Keratinocyte (primary cell): ENCODE results near the gene PCDH15. TPM values are rescaled to one million over a fixed set of nuclear protein-coding genes. Genes with fewer than 3 reads are reported as not detected.

Source experiments
- DNase-seq: peaks from one replicate; pipeline ENCODE4 v3.0.0-alpha.2; 2011; ENCODE audit warnings: low read depth, missing footprints, low spot score
- FAIRE-seq: peaks from 2 replicates; lab custom pipeline; 2011; peaks lifted over from hg19 to GRCh38; lab: Jason Lieb, UNC
- H2AFZ ChIP-seq: 2 replicates; pipeline ENCODE4 v1.6.0; 2012; ENCODE audit warnings: low read length, control low read depth, inconsistent platforms; ENCODE audit not compliant: control insufficient read depth
- H3K27ac ChIP-seq: 2 replicates; pipeline ENCODE4 v1.5.1; 2011; ENCODE audit warnings: low read length; ENCODE audit not compliant: control insufficient read depth, insufficient read depth
- H3K27me3 ChIP-seq: 3 replicates; pipeline ENCODE4 v1.6.0; 2011; ENCODE audit warnings: low read length; ENCODE audit not compliant: control insufficient read depth, insufficient read depth; ENCODE audit errors: extremely low read depth
- H3K36me3 ChIP-seq, 2 experiments: 2 replicates in 1 of 2; 3 replicates in 1 of 2; pipeline ENCODE4 v1.5.1; 2011; ENCODE audit warnings: low read length in 2 of 2, mild to moderate bottlenecking in 1 of 2; ENCODE audit not compliant: control insufficient read depth in 2 of 2, insufficient read depth in 2 of 2; ENCODE audit errors: extremely low read depth in 1 of 2
- H3K4me1 ChIP-seq: 3 replicates; pipeline ENCODE4 v1.5.1; 2011; ENCODE audit warnings: low read length; ENCODE audit not compliant: control insufficient read depth, insufficient read depth; ENCODE audit errors: extremely low read depth
- H3K4me2 ChIP-seq: 3 replicates; pipeline ENCODE4 v1.6.0; 2011; ENCODE audit warnings: low read depth, low read length; ENCODE audit not compliant: control insufficient read depth, insufficient read depth; ENCODE audit errors: extremely low read depth
- H3K4me3 ChIP-seq, 3 experiments: fragments of 200-600 bp in 1 of 3; sonication (generic) in 1 of 3; 2 replicates in 2 of 3; 3 replicates in 1 of 3; pipeline ENCODE4 v1.5.1; 2011 to 2016; ENCODE audit warnings: low read length in 3 of 3, mild to moderate bottlenecking in 3 of 3, control low read depth in 2 of 3, inconsistent platforms in 1 of 3, low read depth in 1 of 3, mixed read lengths in 1 of 3, mixed run types in 1 of 3, moderate library complexity in 1 of 3; ENCODE audit not compliant: control insufficient read depth in 2 of 3, insufficient read depth in 2 of 3; ENCODE audit errors: extremely low read depth in 1 of 3
- H3K79me2 ChIP-seq: 2 replicates; pipeline ENCODE4 v1.6.0; 2012; ENCODE audit warnings: low read length; ENCODE audit not compliant: control insufficient read depth, insufficient read depth
- H3K9ac ChIP-seq: 3 replicates; pipeline ENCODE4 v1.6.0; 2011; ENCODE audit warnings: low read length; ENCODE audit not compliant: control insufficient read depth, insufficient read depth; ENCODE audit errors: extremely low read depth
- H3K9me1 ChIP-seq: 3 replicates; pipeline ENCODE4 v1.6.0; 2011; ENCODE audit warnings: low read length; ENCODE audit not compliant: control insufficient read depth, insufficient read depth; ENCODE audit errors: extremely low read depth
- H3K9me3 ChIP-seq: 2 replicates; pipeline ENCODE4 v1.5.1; 2012; ENCODE audit warnings: low read depth, low read length; ENCODE audit not compliant: control insufficient read depth
- H4K20me1 ChIP-seq: 3 replicates; pipeline ENCODE4 v1.6.0; 2011; ENCODE audit warnings: low read length; ENCODE audit not compliant: control insufficient read depth, insufficient read depth; ENCODE audit errors: extremely low read depth
- EZH2 ChIP-seq: IDR thresholded peaks from one replicate; pipeline ENCODE4 v1.6.1; 2012; ENCODE audit warnings: inconsistent platforms, mild to moderate bottlenecking, low read length, moderate library complexity
- dilution Hi-C: fragments of 300-500 bp; cut with MboI; formaldehyde crosslinking; loops from one replicate; pipeline ENCODE4 v1.7.0; 2020; ENCODE audit warnings: low sequenced_read_pairs; ENCODE audit not compliant: extremely low pct_ligation_motif_present
- polyA plus RNA-seq, 5 experiments: library from polyadenylated mRNA; depleted of rRNA in 3 of 5; stranded (reverse) in 3 of 5; stranded (forward) in 1 of 5; unstranded in 1 of 5; fragments of >200 nt; gene quantifications; 1 replicate in 1 of 5; 2 replicates in 3 of 5; 3 replicates in 1 of 5; pipeline versions ENCODE4 v1.2.1 to v1.2.3, GENCODE V29; 2011 to 2012; ENCODE audit warnings: missing spikeins in 2 of 5, low read depth in 1 of 5, low replicate concordance in 1 of 5
- TF ChIP-seq, protein P1 (sequence below), 3 experiments: IDR thresholded peaks in 1 of 3; conservative IDR thresholded peaks in 1 of 3; optimal IDR thresholded peaks in 1 of 3; 2 replicates in 2 of 3; 3 replicates in 1 of 3; pipeline versions ENCODE3 to v1.5.1; 2011; ENCODE audit warnings: low read length in 3 of 3, mild to moderate bottlenecking in 3 of 3, moderate library complexity in 2 of 3, control low read depth in 1 of 3, inconsistent platforms in 1 of 3; ENCODE audit not compliant: insufficient read depth in 2 of 3; ENCODE audit errors: extremely low read depth in 1 of 3

Gene PCDH15
- polyA plus RNA-seq, 1 donor (not counting 4 experiments of a cell fraction or from before 2014, with no cell fraction given), result not detected

DNA sequence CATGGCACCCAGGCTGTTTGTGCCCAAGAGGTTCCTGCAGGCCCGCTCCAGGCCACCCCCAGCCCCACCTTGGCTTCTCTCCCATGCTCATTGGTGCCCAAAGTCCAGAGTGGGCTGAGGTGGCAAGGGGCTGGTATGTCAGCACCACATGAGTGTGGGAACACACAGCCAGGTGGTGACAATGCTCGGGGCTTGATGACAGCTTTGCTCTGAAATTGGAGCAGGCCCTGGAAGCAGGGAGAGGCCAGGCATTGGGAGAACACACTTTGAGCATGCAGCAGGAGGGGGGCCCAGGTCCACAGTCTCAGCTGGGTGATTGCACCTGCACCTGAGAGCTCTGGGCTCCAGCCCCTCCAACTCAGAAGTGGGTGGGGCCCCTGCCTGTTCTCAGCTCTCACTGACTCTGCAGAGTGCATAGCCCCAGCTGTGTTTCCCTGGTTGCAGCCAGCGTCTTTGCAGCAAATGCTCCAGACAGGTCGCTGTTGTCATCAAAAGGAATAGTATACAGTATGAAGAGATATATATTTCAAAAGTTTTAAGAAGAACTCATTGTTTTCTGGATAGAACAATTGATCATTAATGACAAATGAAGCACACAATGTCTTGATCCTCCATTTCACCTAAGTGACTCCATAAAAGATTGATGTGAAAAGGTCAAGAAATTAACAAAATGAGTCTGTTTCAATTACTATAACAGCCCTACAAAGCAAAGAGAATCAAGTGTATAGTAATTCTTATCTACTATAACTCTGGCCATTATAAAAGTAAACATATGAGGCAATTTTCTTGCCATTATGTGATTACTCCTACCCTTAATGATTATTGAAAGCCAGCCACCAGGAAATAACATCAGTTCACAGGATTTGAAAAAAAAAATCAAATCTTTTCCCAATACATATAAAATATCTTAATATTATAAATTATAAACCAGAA, 848.1 kb downstream of the PCDH15 start:
- Histone ChIP-seq H2AFZ (no peak overlapping the region), H3K4me2 (no peak overlapping the region), H3K36me3 (no peaks in the 10 kb centered on the region), H3K9me3 (no peaks in the 10 kb centered on the region), H3K79me2 (no peaks in the 10 kb centered on the region), H3K9ac (no peak overlapping the region), H3K27me3 (no peaks in the 10 kb centered on the region), H3K4me3 (no peak overlapping the region), H3K27ac (no peak overlapping the region), H3K4me1 (no peaks in the 10 kb centered on the region), H4K20me1 (no peaks in the 10 kb centered on the region), H3K9me1 (no peaks in the 10 kb centered on the region)
- FAIRE-seq, result no peak
- no peak for TF ChIP-seq EZH2
- TF ChIP-seq, protein P1, sequence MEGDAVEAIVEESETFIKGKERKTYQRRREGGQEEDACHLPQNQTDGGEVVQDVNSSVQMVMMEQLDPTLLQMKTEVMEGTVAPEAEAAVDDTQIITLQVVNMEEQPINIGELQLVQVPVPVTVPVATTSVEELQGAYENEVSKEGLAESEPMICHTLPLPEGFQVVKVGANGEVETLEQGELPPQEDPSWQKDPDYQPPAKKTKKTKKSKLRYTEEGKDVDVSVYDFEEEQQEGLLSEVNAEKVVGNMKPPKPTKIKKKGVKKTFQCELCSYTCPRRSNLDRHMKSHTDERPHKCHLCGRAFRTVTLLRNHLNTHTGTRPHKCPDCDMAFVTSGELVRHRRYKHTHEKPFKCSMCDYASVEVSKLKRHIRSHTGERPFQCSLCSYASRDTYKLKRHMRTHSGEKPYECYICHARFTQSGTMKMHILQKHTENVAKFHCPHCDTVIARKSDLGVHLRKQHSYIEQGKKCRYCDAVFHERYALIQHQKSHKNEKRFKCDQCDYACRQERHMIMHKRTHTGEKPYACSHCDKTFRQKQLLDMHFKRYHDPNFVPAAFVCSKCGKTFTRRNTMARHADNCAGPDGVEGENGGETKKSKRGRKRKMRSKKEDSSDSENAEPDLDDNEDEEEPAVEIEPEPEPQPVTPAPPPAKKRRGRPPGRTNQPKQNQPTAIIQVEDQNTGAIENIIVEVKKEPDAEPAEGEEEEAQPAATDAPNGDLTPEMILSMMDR (optimal IDR thresholded peaks at IDR 0.05 in 1 of 3, IDR thresholded peaks at IDR 0.05 in 1 of 3, conservative IDR thresholded peaks at IDR 0.05 in 1 of 3; ENCODE audit: extremely low read depth in 1 of 3, insufficient read depth in 2 of 3, low read length in 3 of 3), result no peak
- no peak for DNase-seq
- dilution Hi-C loops, result no loop called here

DNA sequence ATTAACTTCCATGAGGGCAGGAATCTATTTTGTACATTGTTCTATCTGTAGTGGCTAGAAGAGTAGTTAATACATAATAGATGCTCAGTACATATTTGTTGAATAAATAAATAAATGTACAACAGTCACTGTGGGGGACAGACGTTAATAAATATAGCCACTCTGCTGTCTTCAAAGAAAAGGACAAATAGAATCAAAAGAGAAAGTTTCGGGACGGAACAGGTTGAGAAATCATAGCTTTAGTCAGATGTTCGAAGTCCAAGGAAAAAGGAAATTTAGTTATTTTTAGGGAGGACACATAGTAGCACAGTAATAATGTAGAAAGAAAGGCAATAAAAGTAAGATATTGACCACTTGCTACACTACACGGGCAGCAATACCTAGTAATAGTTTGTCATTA, 861.4 kb downstream of the PCDH15 start:
- Histone ChIP-seq H3K4me2 (no peak overlapping the region), H3K36me3 (no peaks in the 10 kb centered on the region), H3K4me3 (no peak overlapping the region), H3K27me3 (no peaks in the 10 kb centered on the region), H2AFZ (no peak overlapping the region), H4K20me1 (no peaks in the 10 kb centered on the region), H3K79me2 (no peaks in the 10 kb centered on the region), H3K27ac (no peak overlapping the region), H3K9ac (no peak overlapping the region), H3K9me1 (no peaks in the 10 kb centered on the region), H3K4me1 (no peaks in the 10 kb centered on the region), H3K9me3 (no peaks in the 10 kb centered on the region)
- dilution Hi-C loops, result no loop called here
- no peak for FAIRE-seq
- no peak for DNase-seq
- TF ChIP-seq, protein P1 (optimal IDR thresholded peaks at IDR 0.05 in 1 of 3, IDR thresholded peaks at IDR 0.05 in 1 of 3, conservative IDR thresholded peaks at IDR 0.05 in 1 of 3; ENCODE audit: extremely low read depth in 1 of 3, insufficient read depth in 2 of 3, low read length in 3 of 3), result no peak
- no peak for TF ChIP-seq EZH2
